HG03558 (cell line): ENCODE results near the gene ARHGAP4.

Source experiments
- ATAC-seq: cut with Tn5 transposase; IDR thresholded peaks from one replicate; pipeline ENCODE4 v1.9.1; 2021; ENCODE audit warnings: moderate number of reproducible peaks; ENCODE audit not compliant: unreplicated experiment; ENCODE audit errors: extremely low read depth

The ARHGAP4 gene

DNA sequence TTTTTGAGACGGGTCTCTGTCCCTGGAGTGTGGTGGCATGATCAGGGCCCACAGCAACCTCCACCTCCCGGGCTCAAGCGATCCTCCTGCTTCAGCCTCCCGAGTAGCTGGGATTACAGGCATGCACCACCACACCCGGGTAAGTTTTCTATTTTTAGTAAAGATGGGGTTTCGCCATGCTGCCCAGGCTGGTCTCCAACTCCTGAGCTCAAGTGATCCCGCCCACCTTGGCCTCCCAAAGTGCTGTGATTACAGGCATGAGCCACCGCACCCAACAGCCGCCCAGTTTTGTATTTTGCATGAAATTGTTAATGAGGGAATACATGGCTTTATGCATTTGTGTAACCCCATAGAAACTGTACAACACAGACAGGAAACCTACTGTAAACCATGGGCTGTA, 2.8 kb upstream of the ARHGAP4 start:
- no peak for ATAC-seq

DNA sequence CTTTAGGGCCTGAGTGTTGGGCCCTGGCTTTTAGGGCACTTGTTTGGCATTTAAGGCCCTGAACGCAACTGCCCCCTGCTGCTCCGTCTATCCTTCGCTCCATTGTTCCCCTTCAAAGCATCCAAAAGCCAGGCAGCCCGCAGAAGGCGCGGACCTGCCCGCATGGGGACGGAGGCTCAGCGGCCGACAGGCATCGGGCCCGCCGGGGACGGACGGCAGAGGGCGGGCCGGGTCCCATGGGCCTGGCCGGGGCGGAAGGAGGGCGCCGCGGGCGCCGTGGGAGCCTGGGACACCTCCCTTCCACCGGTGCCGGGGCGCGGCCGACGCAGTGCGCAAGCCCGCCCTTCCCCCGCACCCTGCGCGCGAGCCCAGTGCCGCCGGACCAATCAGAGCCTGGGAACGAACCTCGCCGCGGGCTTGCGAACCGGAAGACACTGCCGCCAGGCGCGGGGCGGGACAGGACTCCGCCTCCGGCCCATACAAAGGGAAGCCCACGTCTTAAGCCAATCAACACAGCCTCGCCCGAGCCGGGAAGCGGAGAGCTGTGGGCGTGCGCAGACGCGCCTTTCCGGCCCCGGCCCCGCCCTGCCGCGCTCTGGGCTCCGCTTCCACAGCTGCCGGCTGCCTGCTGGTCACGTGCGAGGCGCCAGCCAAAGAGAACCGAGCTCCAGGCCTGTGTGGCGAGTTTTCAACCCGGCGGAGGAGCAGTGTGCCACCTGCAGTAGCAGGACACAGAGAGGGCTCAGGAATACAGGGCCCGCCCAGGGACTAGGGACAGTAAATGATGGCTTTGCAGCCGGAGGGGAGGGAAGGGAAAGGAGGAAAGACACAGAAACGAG, 2.1 kb upstream of the ARHGAP4 start:
- ATAC-seq = peak; percentile 46

DNA sequence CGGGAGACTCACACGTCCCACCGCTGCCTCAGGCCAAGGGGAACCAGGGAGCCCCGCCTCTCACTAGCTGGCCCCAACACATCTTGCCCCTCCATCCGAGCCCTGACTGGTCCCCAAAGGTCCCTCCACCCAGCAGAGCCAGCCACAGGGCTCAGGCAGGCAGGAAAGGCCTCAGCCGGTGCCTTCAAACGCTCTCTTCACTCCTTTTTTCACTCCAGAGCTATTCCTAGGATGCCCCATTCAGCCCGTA, 1.5 kb upstream of the ARHGAP4 start:
- ATAC-seq = no peak

DNA sequence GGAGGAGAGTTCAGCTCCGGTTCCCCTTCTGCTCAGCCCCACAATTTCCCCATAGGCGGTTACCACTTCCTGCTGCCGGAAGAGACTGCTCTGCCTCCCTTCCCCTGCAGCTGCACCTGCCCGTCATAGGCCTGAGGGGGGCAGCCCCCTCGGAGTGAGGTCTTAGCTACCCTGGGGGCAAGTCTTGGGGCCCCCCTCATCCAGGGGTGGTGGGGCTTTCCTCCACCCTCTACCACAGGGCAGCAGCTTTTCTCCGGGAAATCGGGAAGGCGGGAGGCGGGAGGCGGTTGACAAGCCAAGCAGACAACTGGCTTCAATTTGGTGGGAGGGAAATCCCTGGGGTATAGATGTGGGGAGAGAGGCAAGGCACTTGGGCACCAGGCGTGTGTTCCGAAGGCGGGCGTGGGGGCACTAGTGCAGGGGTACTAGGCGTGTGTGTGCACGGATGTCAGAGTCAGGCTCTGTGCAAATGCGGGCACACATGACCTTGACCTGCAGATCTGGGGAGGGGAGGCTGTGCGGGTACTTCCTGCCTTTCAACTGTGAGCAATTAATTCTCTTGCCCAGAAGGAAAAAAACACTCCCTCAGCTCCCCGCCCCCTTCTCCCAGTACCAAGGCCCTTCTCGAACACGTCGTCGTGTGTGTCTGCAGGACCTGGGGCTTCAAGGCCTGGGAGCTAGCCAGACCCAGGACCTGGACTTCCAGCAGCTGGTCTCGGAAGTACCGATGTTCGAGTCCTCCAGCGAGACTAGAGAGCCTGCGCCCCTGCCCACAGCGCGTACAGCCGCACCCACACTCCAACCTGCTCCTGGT, 1.0 kb upstream of the ARHGAP4 start:
- ATAC-seq = peak; percentile 24

DNA sequence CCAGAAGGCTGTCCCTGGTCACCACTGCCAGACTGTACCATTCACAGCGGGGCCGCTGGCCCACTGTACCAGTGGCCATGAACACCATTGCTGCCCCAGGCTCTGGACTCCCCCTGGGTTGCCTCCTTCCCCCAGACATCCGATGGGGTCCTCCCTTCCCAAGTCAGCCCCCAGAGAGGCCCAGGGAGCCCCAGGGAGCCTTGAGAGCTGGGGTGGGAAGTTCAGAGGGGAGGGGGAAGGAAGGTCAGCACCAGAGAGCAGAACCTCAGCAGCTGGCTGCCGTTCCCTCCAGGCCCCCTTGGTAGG, 441 bp upstream of the ARHGAP4 start:
- no peak for ATAC-seq

DNA sequence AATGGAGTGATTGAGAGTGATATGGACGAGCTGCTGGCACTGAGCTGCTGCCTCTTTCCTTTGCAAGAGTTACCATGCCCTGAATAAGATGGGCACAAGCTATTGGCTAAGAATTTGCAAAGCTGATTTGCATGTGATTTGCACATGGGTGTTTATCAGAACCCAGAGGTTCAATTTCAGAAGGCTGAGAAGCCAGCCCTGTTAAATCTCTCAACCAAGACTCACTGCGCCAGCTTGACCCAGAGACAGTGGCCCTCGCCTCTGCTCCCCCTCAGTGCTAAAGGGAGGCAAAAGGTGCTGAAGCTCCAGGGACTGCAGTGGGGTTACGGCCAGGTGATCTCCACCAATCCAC, 701 bp downstream of the ARHGAP4 start:
- ATAC-seq = no peak

DNA sequence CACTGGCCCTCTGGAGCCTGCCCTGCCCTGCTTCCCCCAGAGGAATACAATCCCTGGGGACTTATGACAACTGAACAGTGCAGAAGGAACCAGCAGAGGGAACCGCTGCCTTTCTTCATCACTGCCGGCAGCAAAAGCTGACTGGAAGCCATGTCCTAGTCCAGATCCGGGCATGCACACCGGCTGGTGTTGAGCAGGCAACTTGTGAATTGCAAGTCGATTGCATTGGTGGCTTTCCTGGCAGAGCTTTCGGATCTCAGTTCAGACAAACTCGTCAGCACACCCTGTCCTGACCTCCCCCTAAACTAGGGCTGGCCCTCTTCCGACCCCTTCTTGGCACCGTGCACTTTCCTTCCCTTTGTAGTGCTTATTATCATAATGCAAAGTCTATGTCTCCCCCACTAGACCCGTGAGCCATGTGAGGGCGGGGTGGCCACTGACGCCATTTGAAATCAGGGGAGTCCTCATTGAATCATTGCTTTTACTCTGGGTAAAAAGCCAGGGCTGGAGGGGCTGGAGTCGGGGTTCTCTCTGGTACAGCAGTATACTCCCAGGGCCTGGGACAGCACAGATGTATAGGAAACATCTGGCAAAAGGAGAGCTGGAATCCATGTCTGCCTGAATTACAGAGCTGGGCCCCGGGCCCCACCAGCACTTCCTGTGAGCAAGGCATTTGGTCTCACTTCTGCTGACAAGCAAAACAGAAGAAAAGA, 1.8 kb downstream of the ARHGAP4 start:
- ATAC-seq = no peak

DNA sequence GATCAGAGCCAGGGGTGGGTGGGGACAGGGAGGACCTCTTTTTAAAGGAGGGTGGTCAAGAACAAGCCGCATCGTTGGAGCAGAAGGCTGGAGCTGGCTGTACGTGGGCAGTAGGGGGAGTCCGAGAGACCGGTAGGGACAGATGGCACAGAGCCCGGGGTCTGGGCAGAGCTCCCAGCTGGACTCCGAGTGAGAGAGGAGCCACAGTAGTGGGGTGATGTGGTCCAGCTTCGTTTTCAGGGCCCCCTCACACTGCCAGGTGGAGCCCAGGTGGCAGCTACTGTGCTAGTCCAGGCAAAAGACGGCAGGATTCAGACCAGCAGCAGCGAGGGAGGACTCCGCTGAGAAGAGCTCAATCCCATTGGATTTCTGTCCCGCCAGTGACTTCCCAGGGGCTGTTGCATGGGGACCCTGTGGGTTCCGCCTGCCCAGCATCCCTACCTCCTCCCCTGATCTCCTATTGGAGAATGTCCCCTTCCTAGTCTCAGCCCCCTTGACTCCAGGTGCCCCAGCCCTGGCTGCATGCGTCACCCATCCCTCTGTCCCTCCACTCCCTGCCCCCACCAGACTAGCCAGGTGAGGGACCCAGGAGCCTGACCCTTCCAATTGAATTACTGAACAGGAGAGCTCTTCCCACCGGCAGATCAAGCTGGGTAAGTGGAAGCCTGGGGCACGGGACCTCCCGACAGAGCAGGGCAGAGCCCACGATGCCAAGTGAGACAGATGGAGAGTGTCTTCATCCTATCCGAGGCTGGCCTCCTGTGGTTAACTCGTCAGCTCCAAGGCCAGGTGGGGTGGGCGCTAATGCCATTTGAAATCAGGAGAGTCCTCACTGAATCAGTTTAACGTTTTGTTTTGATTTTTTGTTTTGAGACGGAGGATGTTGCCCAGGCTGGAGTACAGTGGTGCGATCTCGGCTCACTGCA, 2.9 kb downstream of the ARHGAP4 start:
- no peak for ATAC-seq

DNA sequence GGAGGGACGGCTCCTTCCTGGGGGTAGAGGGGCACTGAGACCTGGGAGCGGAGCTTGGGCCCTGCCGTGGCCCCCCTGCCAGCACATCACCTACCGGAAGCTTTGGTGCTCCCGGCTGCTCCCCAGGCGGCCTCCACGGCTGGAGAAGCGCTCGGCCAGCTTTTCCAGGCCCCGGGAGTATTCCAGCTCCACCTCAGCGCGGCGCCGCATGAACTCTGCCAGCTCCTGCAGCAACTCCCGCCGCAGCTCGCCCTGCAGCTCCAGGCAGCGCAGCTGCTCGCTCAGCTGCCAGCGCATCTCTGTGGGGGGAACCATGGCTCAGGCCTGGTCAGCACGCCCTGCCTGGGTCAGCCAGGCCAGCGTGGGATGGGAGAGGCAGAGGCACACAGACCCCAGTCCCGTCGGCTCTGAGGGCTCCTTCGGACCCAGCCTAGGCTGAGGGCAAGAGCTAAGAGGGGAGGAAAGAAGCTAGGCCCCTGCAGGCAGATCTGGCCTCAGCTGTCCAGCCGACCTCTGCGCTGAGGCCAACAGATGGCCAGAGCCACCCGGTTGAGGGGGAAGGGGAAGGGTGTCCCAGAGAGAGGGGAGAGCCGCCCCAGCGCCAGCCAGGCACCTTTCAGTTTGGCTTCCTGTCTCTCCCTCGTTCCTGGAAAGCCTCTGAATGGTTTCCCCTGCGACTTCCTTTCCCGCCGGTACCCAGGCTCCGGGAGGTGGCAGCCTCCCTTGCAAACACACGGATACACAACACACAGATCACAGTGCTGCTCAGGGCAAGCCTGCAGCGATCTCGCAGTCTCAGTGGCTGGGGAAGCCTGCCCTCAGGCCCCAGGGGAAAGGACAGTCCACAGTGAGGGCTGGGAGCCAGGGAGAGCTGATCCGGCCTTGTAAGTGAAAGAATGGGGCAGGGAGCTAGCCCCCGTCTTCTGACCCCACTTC, 4.3 kb downstream of the ARHGAP4 start:
- ATAC-seq = no peak

DNA sequence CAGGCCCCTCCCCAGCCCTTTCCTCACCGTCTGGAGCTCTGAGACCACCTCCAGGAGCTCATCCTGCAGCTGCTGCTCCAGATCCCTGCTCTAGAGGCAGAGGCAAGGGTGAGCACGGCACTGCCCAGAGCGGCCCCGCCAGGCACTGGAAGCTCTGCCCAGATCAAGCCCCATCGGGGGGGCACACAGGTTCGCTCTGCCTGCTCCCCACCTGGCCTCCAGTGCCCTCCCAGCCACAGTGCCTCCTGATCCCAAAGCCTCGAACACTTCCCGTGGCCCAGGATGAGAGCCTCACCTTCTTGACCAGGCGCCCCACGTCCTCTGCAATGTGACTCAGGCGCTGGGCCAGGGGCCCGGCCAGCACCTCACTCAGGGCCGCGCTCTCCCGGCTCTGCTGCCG, 5.0 kb downstream of the ARHGAP4 start:
- no peak for ATAC-seq

DNA sequence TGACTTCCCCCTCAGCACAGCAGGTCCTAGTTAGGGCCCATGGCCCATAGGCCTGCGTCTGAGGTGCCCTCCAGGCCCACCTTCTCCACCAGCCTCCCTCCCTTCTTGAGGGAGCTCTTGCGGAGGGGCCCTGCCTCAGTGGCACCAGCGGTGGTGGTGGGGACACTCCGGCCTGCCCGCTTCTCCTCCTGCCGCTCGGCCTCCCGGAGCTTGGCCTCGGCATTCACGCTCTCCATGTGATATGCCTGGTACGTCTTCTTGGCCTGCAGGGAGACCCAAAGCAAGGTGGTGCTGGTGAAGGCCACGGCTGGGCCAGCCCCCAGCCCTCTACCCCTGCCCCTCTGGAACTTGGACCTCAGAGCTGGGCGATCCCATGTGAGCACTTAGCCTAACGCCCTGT, 5.5 kb downstream of the ARHGAP4 start:
- no peak for ATAC-seq

DNA sequence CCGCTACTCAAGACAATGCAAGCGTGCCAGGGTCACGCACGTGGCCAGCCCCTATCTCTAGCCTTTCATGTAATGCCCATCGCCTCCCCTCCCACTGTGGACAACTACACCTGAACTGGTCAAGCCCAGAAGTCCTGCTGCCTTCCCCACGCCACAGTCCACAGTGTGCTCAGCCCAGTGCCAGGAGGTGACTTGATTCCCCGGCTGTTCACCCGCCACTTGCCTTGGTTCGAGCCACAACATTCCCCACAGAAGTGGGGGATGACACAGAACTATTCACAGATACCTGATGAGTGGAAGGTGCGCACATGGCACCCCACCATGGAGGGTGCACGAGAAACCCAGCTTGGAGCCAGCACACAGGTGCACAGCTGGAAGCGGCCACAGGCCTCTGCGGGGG, 6.8 kb downstream of the ARHGAP4 start:
- ATAC-seq = no peak

DNA sequence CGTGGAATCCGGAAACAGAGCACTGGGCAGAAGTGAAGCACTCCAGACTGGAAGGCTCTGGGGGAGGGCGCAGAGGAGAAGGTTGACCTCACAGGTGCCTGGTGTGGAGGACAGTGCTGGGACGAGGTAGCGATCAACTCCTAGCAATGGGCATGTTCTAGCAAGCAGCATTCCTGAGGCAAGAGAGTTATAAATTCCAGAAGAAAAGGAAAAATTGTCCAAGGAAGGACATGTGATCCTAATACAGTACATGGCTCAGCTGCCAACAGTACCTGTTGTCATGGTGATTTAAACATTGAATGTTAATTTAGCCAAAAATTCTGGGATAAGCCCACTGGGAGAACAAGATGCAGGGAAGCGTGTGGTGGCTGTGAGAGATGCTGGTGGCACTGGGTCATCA, 8.2 kb downstream of the ARHGAP4 start:
- ATAC-seq = no peak

DNA sequence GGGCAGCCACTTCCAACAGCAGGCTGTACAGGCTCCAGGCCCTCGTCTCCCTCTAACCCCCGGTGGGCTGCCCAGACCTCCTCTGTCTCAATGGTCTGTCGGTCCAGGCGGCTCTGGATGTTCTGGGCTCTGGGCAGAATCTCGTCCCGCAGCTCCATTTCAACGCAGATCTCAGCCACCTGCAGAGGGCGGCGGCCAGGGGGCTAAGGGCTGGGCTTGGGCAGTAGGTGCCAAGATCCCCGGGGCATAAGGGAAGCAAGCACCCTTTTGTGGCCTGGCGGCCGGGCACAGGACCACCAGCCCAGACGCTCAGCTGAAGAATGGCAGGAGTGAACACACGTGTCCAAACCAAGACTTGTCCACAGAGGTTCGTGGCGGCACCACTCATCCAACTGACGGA, 12.4 kb downstream of the ARHGAP4 start:
- ATAC-seq = no peak

DNA sequence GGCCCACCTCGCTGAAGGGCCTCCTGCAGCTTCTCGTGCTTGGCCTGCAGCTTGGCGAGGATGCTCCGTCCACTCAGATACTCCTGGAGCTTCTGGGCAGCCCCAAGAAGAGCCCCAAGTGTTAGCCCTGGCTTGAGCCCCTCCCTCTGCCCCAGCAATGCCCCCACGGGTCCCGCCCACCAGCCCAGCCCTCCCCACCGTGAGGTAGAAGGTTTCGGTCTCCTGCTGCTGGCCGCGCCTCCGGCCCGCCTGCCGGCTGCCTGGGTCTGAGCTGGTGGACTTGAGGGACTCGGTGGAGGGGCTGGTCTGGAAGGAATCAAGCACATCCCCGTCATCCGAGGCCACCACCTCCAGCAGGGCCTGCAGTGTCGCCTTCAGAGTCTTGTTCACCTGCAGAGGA, 12.9 kb downstream of the ARHGAP4 start:
- no peak for ATAC-seq

DNA sequence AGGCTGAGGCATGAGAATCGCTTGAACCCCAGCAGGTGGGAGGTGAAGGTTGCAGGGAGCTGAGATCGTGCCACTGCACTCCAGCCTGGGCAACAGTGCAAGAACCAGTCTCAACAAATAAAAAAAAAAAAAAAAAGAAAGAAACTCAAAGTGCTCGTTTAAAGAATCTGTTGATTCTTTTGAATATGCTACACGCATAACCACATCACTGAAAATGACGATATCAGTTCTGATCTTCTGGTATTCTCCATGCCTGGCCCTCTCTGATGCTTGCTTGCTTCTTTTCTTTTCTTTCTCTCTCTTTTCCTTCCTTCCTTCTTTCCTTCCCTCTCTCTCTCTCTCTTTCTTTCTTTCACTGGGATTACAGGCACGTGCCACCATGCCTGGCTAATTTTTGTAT, 14.3 kb downstream of the ARHGAP4 start:
- no peak for ATAC-seq

DNA sequence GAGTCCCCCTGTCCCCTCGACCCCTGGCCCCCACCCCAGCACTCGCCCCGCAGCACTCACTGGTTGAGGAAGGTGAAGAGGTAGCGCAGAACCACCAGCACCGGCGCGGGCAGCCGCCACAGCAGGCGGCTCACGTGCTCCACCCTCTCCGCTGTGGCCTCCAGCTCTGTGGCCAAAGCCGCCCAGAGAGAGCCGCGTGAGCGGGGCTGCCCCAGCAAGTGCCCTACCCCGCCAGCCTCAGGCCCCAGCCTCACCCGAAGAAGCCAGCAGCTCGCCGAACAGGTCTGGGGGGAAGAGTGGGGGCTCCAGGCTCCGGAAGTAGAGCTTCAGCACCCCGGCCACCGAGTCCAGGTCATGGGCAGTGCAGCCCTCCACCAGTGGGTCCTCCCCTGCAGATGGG, 15.6 kb downstream of the ARHGAP4 start:
- ATAC-seq = no peak

DNA sequence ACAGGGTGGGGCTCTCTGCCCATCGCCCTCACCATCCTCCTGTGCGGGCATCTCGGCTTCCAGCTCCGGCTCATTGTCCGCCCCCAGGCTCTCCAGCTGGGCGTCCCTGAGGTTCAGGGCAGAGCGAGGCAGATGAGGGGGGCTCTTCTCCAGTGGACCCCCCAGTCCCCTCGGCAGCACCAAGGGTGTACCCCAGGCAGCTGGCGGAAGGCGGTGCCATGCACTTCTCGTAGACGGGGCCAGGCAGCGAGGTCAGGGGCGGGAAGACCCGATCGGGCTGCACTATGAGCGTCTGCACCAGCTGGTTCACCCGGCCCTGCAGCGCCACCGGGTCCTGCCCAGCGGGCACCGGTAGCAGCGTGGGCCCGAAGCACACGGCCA, 16.1 kb downstream of the ARHGAP4 start:
- no peak for ATAC-seq
